GM18858 (cell line): Measurements from ENCODE around the gene PPM1H.
A peak's percentile ranks its signal among the peaks of the same experiment; 100 is the strongest.
"Not testable (repeated sequence)": the region's sequence is repeated elsewhere in the genome, so short reads cannot be mapped to it uniquely, and the experiment has no call there.

Experiments used
- ATAC-seq: cut with Tn5 transposase; IDR thresholded peaks from one replicate; pipeline ENCODE4 v1.9.1; 2021; ENCODE audit not compliant: unreplicated experiment

The PPM1H gene

GRCh38 chr12:62739266-62740015, 195.5 kb downstream of the PPM1H start:
- ATAC-seq = no peak

DNA sequence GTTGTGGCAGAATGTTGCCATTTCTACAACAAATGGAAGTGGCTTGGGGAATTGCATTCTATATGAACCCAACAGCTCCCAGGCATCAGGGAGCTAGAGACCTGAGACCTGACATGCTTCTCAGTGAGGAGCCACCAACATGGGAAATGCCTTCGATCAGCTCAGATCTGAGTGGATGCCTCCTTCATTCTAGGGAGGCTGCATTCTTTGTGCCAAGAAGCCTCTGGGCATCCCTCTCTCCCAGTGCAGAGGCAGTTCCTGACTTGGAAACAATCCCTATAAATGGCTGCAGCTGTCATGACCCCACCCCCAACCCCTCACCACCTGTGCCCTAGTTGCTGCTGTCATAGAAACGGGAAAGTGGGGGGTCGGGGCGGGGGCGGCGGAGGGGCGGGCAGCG, 196.3 kb downstream of the PPM1H start:
- no peak for ATAC-seq

DNA sequence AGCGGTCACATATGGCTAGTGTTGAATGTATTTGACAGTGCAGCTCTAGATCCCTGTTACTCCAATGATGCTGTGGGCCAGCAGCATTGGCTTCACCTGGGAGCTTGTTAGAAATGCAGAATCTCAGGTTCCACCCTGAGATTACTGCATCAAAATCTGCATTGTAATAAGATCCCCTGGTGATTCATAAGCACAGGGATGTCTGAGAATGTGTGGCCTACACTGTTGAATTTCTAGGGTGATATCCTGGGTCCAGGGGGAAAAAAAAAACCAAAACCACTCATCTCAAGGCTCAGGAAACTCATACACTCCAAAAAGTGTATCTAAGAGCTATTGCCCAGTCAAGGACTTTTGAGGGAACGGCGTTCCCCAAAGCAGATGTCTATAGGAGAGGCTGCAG, 196.8 kb downstream of the PPM1H start:
- ATAC-seq = no peak

GRCh38 chr12:62737615-62738014, 197.3 kb downstream of the PPM1H start:
- no peak for ATAC-seq

GRCh38 chr12:62737188-62737587, 197.8 kb downstream of the PPM1H start:
- no peak for ATAC-seq

DNA sequence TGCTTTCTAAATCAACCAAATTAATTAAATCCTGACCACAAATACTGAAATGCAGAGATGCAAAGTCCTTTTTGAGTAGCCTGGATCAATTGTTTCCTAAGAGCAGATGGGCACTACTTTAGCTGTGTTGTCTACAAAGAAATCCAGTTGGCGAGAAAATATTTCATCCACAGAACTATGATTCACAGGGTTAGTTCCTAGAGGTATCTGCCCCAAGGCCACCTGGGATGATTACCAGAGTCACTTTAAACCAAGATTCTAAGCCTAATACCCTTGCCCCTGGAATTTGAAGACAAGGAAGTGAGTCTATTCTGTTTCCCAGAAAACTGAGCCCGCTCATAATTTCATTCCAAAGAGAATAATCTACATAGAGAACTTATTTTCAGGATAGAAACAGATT, 198.4 kb downstream of the PPM1H start:
- no peak for ATAC-seq

- ATAC-seq = no peak
These were observed 202.0 kb downstream of the PPM1H start for GRCh38 chr12:62732861-62733427.

DNA sequence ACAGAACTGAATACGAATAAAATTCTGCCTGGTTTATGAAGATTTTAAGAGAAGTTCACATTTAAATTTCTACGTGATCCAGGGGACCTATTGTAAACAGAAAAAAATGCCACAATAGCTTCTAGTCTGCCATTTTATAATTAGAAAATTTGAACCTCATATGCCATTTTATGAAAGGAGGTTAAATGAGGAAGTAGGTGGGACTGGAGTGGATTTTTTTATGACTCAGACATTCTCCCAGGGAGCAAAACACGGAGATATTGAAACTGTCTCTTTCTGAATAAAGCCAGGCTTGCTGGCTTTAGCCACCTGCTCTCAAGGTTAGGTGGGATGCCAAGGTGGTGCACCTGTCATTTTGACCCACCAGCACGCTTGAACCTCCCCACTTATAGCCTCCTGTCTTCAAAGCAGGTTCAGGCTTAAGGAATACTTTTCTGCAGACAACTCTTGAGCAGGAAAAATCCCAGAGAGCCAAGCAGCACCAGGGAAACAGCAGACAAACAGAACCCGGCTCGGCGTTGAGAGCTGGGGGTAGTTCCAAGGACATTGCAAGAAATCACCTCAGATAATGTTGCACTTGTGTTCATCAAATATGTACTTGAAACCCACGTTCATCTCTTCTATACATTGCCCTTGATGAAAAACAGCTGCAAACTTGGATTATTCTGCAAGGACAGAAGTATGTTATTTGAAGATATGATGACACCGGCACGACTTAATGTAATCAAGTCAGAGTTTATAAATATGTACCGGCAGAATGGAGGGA, 203.7 kb downstream of the PPM1H start:
- peak; percentile 44 for ATAC-seq

- no peak for ATAC-seq
These were observed 204.3 kb downstream of the PPM1H start for GRCh38 chr12:62730649-62731048.

DNA sequence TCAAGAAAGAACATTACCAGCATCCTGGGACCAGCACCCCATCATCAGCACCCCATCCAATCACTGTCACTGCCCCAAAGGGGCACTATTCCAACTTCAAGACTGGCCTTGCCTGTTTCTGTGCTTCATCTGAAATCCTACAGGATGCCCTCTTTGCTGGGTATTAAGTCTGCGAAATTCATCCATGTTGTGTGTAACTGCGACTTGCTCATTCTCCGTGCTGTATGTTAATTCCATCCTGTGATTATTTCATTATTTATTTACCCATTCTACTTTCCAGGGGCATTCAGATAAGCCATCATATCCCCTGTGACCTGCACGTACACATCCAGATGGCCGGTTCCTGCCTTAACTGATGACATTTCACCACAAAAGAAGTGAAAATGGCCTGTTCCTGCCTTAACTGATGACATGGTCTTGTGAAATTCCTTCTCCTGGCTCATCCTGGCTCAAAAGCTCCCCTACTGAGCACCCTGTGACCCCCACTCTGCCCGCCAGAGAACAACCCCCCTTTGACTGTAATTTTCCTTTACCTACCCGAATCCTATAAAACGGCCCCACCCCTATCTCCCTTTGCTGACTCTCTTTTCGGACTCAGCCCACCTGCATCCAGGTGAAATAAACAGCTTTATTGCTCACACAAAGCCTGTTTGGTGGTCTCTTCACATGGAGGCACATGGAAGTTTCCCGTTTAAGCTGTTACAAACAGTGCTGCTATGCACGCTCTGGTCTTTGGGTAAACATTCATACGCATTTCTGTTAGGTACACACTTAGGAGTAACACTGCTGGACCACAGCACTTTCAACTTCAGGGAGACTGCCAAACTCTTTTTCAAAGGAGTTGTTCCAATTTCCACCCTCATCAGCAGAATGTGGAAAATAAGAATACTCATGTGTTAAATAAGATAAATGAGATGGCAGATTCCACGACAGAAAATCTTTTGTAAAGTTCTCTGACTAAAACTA, 205.1 kb downstream of the PPM1H start:
- not testable (repeated sequence) for ATAC-seq

- no peak for ATAC-seq
These were observed 206.2 kb downstream of the PPM1H start for GRCh38 chr12:62728741-62729140.

DNA sequence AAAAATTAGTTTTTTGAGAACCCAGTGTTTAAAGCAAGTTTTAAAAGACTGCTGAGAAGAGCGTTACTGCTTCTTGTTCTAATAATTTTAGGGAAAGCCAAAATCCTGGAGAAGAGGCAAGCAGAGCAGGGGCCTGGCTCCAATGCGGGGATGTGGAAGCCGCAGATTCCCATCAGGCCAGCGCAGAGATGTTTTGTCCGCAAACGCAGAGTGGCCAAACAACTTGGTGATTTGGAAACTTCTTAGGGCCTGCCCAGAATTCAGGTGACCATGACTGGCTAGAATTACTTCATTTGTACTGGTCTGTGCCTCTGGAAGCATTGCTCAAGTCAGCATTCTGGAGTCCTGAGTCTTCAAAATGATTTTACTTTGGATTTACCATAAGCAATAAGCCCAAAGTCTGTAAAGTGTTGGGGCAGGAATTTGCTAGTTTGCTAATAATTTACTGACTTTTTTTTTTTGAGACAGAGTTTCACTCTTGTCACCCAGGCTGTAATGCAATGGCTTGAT, 208.4 kb downstream of the PPM1H start:
- ATAC-seq = no peak

GRCh38 chr12:62725781-62726180, 209.2 kb downstream of the PPM1H start:
- ATAC-seq = no peak

DNA sequence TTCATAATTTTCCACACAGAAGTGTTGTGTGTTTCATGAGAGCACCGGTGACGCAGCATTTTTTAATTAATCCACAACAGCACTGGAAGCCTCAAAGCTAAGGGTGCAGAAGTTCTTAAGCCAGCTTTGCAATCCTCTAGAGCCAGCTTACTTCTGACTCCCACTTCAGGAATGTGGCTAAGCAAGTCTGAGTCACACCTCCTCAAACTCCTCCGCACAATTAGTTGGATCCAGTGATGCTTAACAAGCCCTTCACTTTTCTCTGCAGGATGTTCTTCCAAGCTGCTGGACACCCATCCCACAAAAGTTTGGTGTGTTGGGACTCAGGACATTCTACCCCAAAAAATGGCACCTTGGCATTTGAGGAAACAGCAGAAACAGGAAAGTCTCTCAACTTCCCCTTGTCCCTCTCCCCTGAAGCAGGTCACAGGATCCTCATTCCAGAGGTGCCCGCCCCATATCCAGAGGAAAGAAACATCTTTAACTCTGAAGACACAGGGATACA, 210.0 kb downstream of the PPM1H start:
- no peak for ATAC-seq

DNA sequence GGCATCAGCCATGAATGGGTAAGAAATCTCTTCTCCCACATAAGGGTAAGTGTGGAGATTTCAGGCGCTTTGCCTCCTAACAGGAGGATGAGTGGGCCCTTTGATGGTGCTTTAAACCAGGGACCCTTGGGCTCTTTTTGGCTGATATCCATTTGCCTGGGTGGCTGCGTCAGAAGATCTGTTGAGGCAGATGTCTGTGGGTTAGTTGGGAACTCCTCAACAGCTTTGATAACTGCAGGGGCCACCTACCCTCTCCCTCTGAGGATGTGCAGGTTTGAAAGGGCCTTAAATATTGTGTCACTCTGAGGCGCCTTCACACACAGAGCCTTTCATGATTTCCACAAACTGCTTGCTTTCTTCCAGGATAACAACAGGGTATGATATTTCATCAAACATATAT, 210.7 kb downstream of the PPM1H start:
- no peak for ATAC-seq

- no peak for ATAC-seq
These were observed 211.8 kb downstream of the PPM1H start for GRCh38 chr12:62722971-62723680.

- ATAC-seq = no peak
These were observed 214.2 kb downstream of the PPM1H start for GRCh38 chr12:62720661-62721330.

DNA sequence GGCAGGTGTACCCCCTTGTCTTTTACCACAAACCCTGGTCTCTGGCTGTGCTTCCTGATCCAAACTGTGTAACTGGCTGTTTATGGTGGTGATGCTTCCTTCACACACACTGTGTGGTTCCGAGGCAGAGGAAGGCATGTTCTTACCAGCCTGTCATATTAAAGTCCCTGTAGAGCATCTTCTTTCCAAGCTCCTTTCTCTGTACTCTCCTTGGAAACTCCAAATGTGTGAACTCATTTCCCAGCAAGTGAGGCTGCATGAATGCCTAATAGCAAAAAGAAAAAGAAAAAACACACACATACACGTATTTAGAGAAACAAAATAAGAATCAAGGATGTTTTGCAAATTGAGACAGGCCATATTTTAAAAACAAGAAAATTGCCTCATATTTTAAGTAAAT, 214.9 kb downstream of the PPM1H start:
- ATAC-seq = no peak

DNA sequence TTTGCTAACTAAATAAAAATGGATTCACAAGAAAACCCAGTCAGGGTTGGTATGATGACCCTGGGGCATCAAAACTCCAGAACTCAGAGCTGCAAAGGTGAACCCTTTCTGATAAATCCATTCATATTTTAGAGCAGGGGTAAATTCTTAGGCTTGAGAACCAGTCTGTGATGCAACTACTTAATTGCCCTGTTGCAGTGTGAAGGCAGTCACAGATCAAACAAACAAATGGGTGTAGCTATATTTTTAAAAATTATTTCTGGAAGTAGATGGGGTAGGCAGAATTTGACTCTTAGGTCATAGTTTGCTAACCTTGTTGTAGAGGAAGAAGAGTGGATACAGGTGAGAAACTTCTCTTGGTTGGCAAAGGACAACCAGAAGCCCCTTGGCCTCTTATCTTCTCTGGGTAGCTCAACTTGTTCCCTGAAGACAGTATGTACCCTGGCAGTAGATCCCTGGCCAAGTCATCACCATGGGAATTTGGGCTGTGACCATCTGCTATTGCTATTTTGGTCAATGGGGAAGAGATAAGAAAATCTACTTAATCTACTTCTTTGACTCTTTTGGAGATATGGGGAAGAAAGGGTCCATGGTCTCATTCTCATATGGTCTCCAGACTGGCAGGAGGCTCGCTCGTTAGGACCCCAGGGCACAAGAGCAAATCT, 216.1 kb downstream of the PPM1H start:
- ATAC-seq = no peak
